Aorta (tissue), 5 donors: Measurements from ENCODE around the gene IL3. TPM values are rescaled to one million over a fixed set of nuclear protein-coding genes. Genes with fewer than 3 reads are reported as not detected.

Source experiments
- ATAC-seq: fragments of 200-7000 bp; cut with Tn5 transposase; one replicate; pipeline ENCODE4 v1.9.1; 2022; ENCODE audit warnings: moderate library complexity; ENCODE audit not compliant: low FRiP score
- DNase-seq, 2 donors: peaks; one replicate each; pipeline ENCODE4 v3.0.0-alpha.2; 2020
- H3K27ac ChIP-seq, 2 donors: one replicate each; pipeline ENCODE4 v1.5.1; 2013; ENCODE audit warnings: low read length in 2 of 2, mild to moderate bottlenecking in 2 of 2, moderate library complexity in 2 of 2, control low read depth in 1 of 2, inconsistent platforms in 1 of 2, low read depth in 1 of 2
- H3K27me3 ChIP-seq, 2 donors: one replicate each; pipeline ENCODE4 v1.6.1; 2013; ENCODE audit warnings: control low read depth in 1 of 2, low read length in 1 of 2, mild to moderate bottlenecking in 1 of 2, moderate library complexity in 1 of 2; ENCODE audit not compliant: insufficient read depth in 2 of 2, control insufficient read depth in 1 of 2
- H3K36me3 ChIP-seq, 2 donors: one replicate each; pipeline ENCODE4 v1.6.1; 2013; ENCODE audit warnings: control low read depth in 1 of 2, low read length in 1 of 2, mild to moderate bottlenecking in 1 of 2; ENCODE audit not compliant: insufficient read depth in 2 of 2, control insufficient read depth in 1 of 2
- H3K4me1 ChIP-seq, 2 donors: one replicate each; pipeline ENCODE4 v1.6.1; 2013; ENCODE audit warnings: low read length in 2 of 2, control low read depth in 1 of 2, mild to moderate bottlenecking in 1 of 2, moderate library complexity in 1 of 2; ENCODE audit not compliant: insufficient read depth in 2 of 2, control insufficient read depth in 1 of 2
- H3K4me3 ChIP-seq, 2 donors: one replicate each; pipeline ENCODE4 v1.5.1; 2013; ENCODE audit warnings: low read length in 2 of 2, control low read depth in 1 of 2, mild to moderate bottlenecking in 1 of 2
- H3K9me3 ChIP-seq: one replicate; pipeline ENCODE4 v1.6.1; 2013; ENCODE audit warnings: mild to moderate bottlenecking, low read length; ENCODE audit not compliant: control insufficient read depth
- WGBS, 2 donors: extraction: QIAGEN DNeasy Blood & Tissue Kit; methylation state at CpG; one replicate each; pipeline ENCODE4 v1.1.7; 2013; 5-methylcytosine and 5-hydroxymethylcytosine counted together
- intact Hi-C, 2 donors: fragments of 100-400 bp; cut with DNase I; formaldehyde crosslinking; loops; one replicate each; pipeline versions ENCODE4 v1.14.2 to v1.15.0; 2022
- polyA plus RNA-seq, 2 donors: library from polyadenylated mRNA; stranded (reverse); fragments of 200-250 nt; gene quantifications; one replicate each; pipeline ENCODE4 v1.2.3, GENCODE V29; 2013
- total RNA-seq, 2 donors: library from RNA; stranded (reverse); fragmentation: NEBNext Ultra II Directional; extraction: Animal tissue kit (Norgen Biotek cat#: 25700); gene quantifications; one replicate each; pipeline ENCODE4 v1.2.1, GENCODE V29; 2021
- donor health status: healthy with polysubstance abuse.
- donor health status: Bipolar disorder and iron deficiency.
- donor health status: DM: no; HTN: no; CAD: no.
- donor health status: DM: no; HTN: no; CAD: no.
- donor health status: DM: yes; HTN: yes; CAD: no.

The IL3 gene
- total and polyA plus RNA-seq, 4 donors = not detected

GRCh38 chr5:132079619-132080018, 19.2 kb downstream of the IL3 start:
- H3K27ac ChIP-seq = no peak overlapping the region
- H3K9me3 ChIP-seq = no peaks in the 10 kb centered on the region
- peak in 1 of 2 donors; percentile 56 for DNase-seq
- intact Hi-C loops = no loop called here
- no peaks in the 10 kb centered on the region for H3K36me3 ChIP-seq
- 66 to 80% methylated on average over 3 of the region's 3 CpGs for WGBS, 2 donors
- no peak for ATAC-seq
- H3K27me3 ChIP-seq = no peaks in the 10 kb centered on the region
- no peaks in the 10 kb centered on the region for H3K4me1 ChIP-seq
- H3K4me3 ChIP-seq = no peak overlapping the region

- Histone ChIP-seq H3K36me3 (no peaks in the 10 kb centered on the region), H3K4me1 (peaks cover 0 to under 1% of the 10 kb centered on the region in 2 donors), H3K9me3 (no peaks in the 10 kb centered on the region), H3K27ac (no peak overlapping the region), H3K4me3 (no peak overlapping the region), H3K27me3 (no peaks in the 10 kb centered on the region)
- no peak for ATAC-seq
- intact Hi-C loops = no loop called here
- no peak for DNase-seq
- WGBS, 2 donors = 96% methylated on average over 3 of the region's 3 CpGs
Observed at GRCh38 chr5:132080595-132080994, 20.1 kb downstream of the IL3 start.

GRCh38 chr5:132081458-132081857, 21.0 kb downstream of the IL3 start:
- ATAC-seq (no peak), DNase-seq (no peak)
- peaks cover 0 to 3% of the 10 kb centered on the region in 2 donors for H3K4me1 ChIP-seq
- intact Hi-C loops = no loop called here
- H3K4me3 ChIP-seq = no peak overlapping the region
- no peaks in the 10 kb centered on the region for H3K9me3 ChIP-seq
- no peaks in the 10 kb centered on the region for H3K27me3 ChIP-seq
- H3K36me3 ChIP-seq = no peaks in the 10 kb centered on the region
- H3K27ac ChIP-seq = no peak overlapping the region
- 98 to 100% methylated on average over 3 of the region's 3 CpGs for WGBS, 2 donors

GRCh38 chr5:132082329-132083023, 22.0 kb downstream of the IL3 start:
- Histone ChIP-seq H3K4me1 (peaks cover 3% of the 10 kb centered on the region in 2 donors), H3K27ac (no peak overlapping the region), H3K27me3 (no peaks in the 10 kb centered on the region), H3K36me3 (no peaks in the 10 kb centered on the region), H3K4me3 (no peak overlapping the region), H3K9me3 (no peaks in the 10 kb centered on the region)
- DNase-seq (no peak), ATAC-seq (no peak)
- intact Hi-C loops = no loop called here
- 95% methylated on average over 8 of the region's 8 CpGs for WGBS, 2 donors

- Histone ChIP-seq H3K4me3 (no peak overlapping the region), H3K36me3 (no peaks in the 10 kb centered on the region), H3K27me3 (no peaks in the 10 kb centered on the region), H3K27ac (no peak overlapping the region), H3K9me3 (no peaks in the 10 kb centered on the region), H3K4me1 (peaks cover 3% of the 10 kb centered on the region in 2 donors)
- 91% methylated on average over 4 of the region's 4 CpGs for WGBS, 2 donors
- peak in 1 of 2 donors; percentile 64 for DNase-seq
- ATAC-seq = no peak
- intact Hi-C loops = no loop called here
Observed at GRCh38 chr5:132083071-132083678, 22.7 kb downstream of the IL3 start.

GRCh38 chr5:132085686-132086085, 25.2 kb downstream of the IL3 start:
- Histone ChIP-seq H3K4me3 (no peak overlapping the region), H3K4me1 (peaks cover 3% of the 10 kb centered on the region in 2 donors), H3K27ac (no peak overlapping the region), H3K27me3 (no peaks in the 10 kb centered on the region), H3K36me3 (no peaks in the 10 kb centered on the region), H3K9me3 (no peaks in the 10 kb centered on the region)
- 64 to 75% methylated on average over 4 of the region's 4 CpGs for WGBS, 2 donors
- ATAC-seq (no peak), DNase-seq (no peak)
- intact Hi-C loops = no loop called here

GRCh38 chr5:132086277-132086794, 25.9 kb downstream of the IL3 start:
- intact Hi-C loops = no loop called here
- Histone ChIP-seq H3K4me1 (peaks cover 3% of the 10 kb centered on the region in 2 donors), H3K9me3 (no peaks in the 10 kb centered on the region), H3K36me3 (no peaks in the 10 kb centered on the region), H3K4me3 (no peak overlapping the region), H3K27me3 (no peaks in the 10 kb centered on the region), H3K27ac (peak overlapping the region in 1 of 2 donors; percentile 75)
- peak; percentile 87 to 90 for DNase-seq
- 3 to 4% methylated on average over 2 of the region's 2 CpGs for WGBS, 2 donors
- ATAC-seq = peak; percentile 86

GRCh38 chr5:132087176-132087575, 26.7 kb downstream of the IL3 start:
- H3K4me3 ChIP-seq = no peak overlapping the region
- 91 to 94% methylated on average over 6 of the region's 6 CpGs for WGBS, 2 donors
- no peaks in the 10 kb centered on the region for H3K9me3 ChIP-seq
- intact Hi-C loops = no loop called here
- ATAC-seq = no peak
- no peak overlapping the region for H3K27ac ChIP-seq
- no peak for DNase-seq
- no peaks in the 10 kb centered on the region for H3K27me3 ChIP-seq
- H3K36me3 ChIP-seq = no peaks in the 10 kb centered on the region
- H3K4me1 ChIP-seq = peaks cover 3% of the 10 kb centered on the region in 2 donors

- ATAC-seq (no peak), DNase-seq (no peak)
- intact Hi-C loops = no loop called here
- Histone ChIP-seq H3K9me3 (no peaks in the 10 kb centered on the region), H3K36me3 (no peaks in the 10 kb centered on the region), H3K4me3 (no peak overlapping the region), H3K27ac (no peak overlapping the region), H3K27me3 (no peaks in the 10 kb centered on the region), H3K4me1 (peaks cover 3% of the 10 kb centered on the region in 2 donors)
- WGBS, 2 donors = 85 to 89% methylated on average over 8 of the region's 8 CpGs
Observed at GRCh38 chr5:132087661-132088060, 27.2 kb downstream of the IL3 start.
